Adrenal gland (tissue), 12 donors: ENCODE measurements around the gene EHBP1. TPM values are rescaled to one million over a fixed set of nuclear protein-coding genes. Genes with fewer than 3 reads are reported as not detected.
"Not testable (repeated sequence)": the region's sequence is repeated elsewhere in the genome, so short reads cannot be mapped to it uniquely, and the experiment has no call there.

Experiments
- DNase-seq, 7 donors: peaks; one replicate each; pipeline ENCODE4 v3.0.0-alpha.2; 2019 to 2020
- H3K27ac ChIP-seq, 5 donors: fragments of 200-600 bp; sonication (generic) in 4 of 5; 1 replicate in 3 of 5; 2 replicates in 2 of 5; pipeline versions ENCODE4 v1.5.1 to v1.8.0; 2016 to 2020; ENCODE audit warnings: mild to moderate bottlenecking in 1 of 5
- H3K27me3 ChIP-seq: fragments of 200-600 bp; 2 replicates; pipeline ENCODE4 v1.8.0; 2021
- H3K36me3 ChIP-seq, 2 donors: fragments of 200-600 bp; replicated peaks in 1 of 2; 1 replicate in 1 of 2; 2 replicates in 1 of 2; pipeline versions ENCODE4 v1.5.1 to v1.8.0; 2018 to 2022
- H3K4me1 ChIP-seq, 2 donors: fragments of 200-600 bp; replicated peaks in 1 of 2; 1 replicate in 1 of 2; 2 replicates in 1 of 2; pipeline versions ENCODE4 v1.5.1 to v1.8.0; 2018 to 2021
- H3K4me3 ChIP-seq, 4 donors: fragments of 200-600 bp; sonication (generic) in 3 of 4; one replicate each; pipeline ENCODE4 v1.5.1; 2016 to 2018
- H3K9me3 ChIP-seq, 3 donors: fragments of 200-600 bp; sonication (generic) in 1 of 3; replicated peaks in 1 of 3; 1 replicate in 2 of 3; 2 replicates in 1 of 3; pipeline versions ENCODE4 v1.5.1 to v1.8.0; 2016 to 2021
- POLR2A ChIP-seq, 2 donors: fragments of 450-650 bp; IDR thresholded peaks; one replicate each; pipeline ENCODE4 v1.6.1; 2017; ENCODE audit warnings: antibody characterized with exemption in 2 of 2, mild to moderate bottlenecking in 2 of 2, moderate library complexity in 1 of 2
- WGBS, 4 donors: extraction: QIAGEN DNeasy Blood & Tissue Kit in 2 of 4; methylation state at CpG; one replicate each; pipeline versions ENCODE4 v1.1.5 to v1.1.7; 2013 to 2017; 5-methylcytosine and 5-hydroxymethylcytosine counted together
- intact Hi-C, 2 donors: fragments of 100-400 bp; cut with DNase I; formaldehyde crosslinking; loops; one replicate each; pipeline versions ENCODE4 v1.14.1 to v1.15.0; 2022 to 2023
- polyA plus RNA-seq, 3 donors: library from polyadenylated mRNA; stranded (reverse); fragments of 200-250 nt in 2 of 3; fragments of 350-450 nt in 1 of 3; fragmentation: Illumina TruSeq in 1 of 3; extraction: RNeasy Lipid Tissue Mini Kit (QIAGEN cat#74804) in 1 of 3; gene quantifications; one replicate each; pipeline ENCODE4 v1.2.3, GENCODE V29; 2013 to 2014
- total RNA-seq, 9 donors: library from RNA; depleted of rRNA in 4 of 9; stranded (reverse); fragments of >200 nt in 4 of 9; fragments of 120-200 nt in 1 of 9; fragmentation: NEBNext Ultra II Directional in 1 of 9; extraction: Animal tissue kit (Norgen Biotek cat#: 25700) in 1 of 9; gene quantifications; one replicate each; pipeline versions ENCODE4 v1.1.0 to v1.2.4, GENCODE V29; 2013 to 2023
- TF ChIP-seq, protein P1 (sequence below), 6 experiments: fragments of 450-650 bp in 4 of 6; fragments of 200-600 bp in 2 of 6; sonication (generic) in 1 of 6; IDR thresholded peaks; 1 replicate in 5 of 6; 2 replicates in 1 of 6; pipeline versions ENCODE4 v1.5.1 to v1.8.0; 2016 to 2021; ENCODE audit warnings: antibody characterized with exemption in 6 of 6, mild to moderate bottlenecking in 2 of 6, moderate library complexity in 1 of 6
- donor health status: healthy with polysubstance abuse.
- donor health status: Bipolar disorder and iron deficiency.
- donor health status: DM: yes; HTN: yes; CAD: no.
- donor health status: DM: no; HTN: no; CAD: no.
- donor health status: DM: no; HTN: no; CAD: no.
- donor health status: DM: yes; HTN: yes; CAD: no.

The EHBP1 gene
- total and polyA plus RNA-seq, 12 donors: 13.5 to 83.6 (median 46.3) TPM

DNA sequence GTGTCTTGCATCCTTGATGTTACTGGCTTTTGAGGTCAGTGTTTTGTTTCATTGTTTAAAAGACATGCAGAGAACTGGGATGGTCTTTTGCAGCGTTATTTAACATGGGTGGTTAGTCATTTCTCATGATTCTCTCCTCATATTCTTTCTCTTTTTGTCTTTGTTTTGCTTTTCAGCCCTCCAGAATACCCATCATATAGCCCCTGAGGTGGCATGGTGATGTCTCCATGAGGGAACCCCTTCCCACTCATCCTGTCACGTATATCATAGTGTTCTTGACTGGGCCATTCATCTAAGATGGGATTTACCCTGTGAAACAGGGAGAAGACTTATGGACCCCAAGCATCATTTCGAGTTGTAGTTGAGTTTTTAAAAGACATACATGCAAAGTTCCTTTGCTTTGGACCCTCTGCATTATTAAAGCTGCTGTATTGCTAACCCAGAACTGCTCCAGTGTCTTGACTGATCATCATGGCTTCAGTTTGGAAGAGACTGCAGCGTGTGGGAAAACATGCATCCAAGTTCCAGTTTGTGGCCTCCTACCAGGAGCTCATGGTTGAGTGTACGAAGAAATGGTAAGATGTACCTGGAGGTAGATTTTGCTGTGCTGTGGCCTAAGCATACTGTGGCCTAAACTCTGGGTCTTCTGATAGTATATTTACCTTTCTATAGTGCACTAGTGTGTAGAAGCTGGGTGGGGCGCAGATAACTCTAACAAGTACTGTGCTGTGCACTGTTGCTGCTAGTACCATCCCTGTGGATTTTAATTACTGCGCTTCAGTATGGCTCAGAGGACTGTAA is 1.4 kb downstream of the EHBP1 start:
- H3K4me1 ChIP-seq: peaks cover 18 to 43% of the 10 kb centered on the region in 2 donors
- no peaks in the 10 kb centered on the region for H3K9me3 ChIP-seq
- no peak for TF ChIP-seq POLR2A (IDR thresholded peaks at IDR 0.05)
- TF ChIP-seq, protein P1, sequence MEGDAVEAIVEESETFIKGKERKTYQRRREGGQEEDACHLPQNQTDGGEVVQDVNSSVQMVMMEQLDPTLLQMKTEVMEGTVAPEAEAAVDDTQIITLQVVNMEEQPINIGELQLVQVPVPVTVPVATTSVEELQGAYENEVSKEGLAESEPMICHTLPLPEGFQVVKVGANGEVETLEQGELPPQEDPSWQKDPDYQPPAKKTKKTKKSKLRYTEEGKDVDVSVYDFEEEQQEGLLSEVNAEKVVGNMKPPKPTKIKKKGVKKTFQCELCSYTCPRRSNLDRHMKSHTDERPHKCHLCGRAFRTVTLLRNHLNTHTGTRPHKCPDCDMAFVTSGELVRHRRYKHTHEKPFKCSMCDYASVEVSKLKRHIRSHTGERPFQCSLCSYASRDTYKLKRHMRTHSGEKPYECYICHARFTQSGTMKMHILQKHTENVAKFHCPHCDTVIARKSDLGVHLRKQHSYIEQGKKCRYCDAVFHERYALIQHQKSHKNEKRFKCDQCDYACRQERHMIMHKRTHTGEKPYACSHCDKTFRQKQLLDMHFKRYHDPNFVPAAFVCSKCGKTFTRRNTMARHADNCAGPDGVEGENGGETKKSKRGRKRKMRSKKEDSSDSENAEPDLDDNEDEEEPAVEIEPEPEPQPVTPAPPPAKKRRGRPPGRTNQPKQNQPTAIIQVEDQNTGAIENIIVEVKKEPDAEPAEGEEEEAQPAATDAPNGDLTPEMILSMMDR (IDR thresholded peaks at IDR 0.05): no peak
- 73 to 75% (median 74%) methylated on average over 7 of the region's 7 CpGs for WGBS, 4 donors
- H3K27me3 ChIP-seq: no peaks in the 10 kb centered on the region
- no peak for DNase-seq
- H3K27ac ChIP-seq: peak overlapping the region in 3 of 5 donors; percentile 90 to 95 (median 94)
- H3K36me3 ChIP-seq: no peaks in the 10 kb centered on the region
- intact Hi-C loops: loop anchor here in 1 of 2 donors (10.0 kb wide), 1 partner anchor 58 kb away; no protein-coding TSS in a partner anchor
- peak overlapping the region in 2 of 4 donors; percentile 84 to 100 for H3K4me3 ChIP-seq

DNA sequence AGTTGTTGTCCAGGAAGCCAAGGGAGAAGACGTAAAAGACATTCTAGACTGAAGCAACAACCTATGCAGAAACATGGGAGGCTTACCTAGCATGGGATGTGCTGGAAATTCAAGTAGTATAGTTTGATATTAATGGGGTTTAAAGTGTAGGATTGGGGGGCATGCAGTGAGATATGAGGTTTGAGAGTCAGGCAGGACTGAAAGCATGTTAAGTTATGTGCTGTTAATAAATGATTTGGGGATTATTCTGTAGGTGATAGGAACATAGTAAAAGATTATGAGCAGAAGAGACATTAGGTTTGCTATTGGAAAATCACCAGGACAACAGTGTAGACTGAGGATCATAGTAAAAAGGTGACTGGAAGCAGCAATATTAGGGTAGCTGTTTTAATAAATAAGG is 3.2 kb downstream of the EHBP1 start:
- no peak for TF ChIP-seq POLR2A (IDR thresholded peaks at IDR 0.05)
- TF ChIP-seq, protein P1 (IDR thresholded peaks at IDR 0.05): no peak
- H3K27me3 ChIP-seq: no peaks in the 10 kb centered on the region
- intact Hi-C loops: loop anchor here in 1 of 2 donors (10.0 kb wide), 1 partner anchor 56 kb away; no protein-coding TSS in a partner anchor
- peaks cover 18 to 43% of the 10 kb centered on the region in 2 donors for H3K4me1 ChIP-seq
- H3K9me3 ChIP-seq: no peaks in the 10 kb centered on the region
- H3K36me3 ChIP-seq: no peaks in the 10 kb centered on the region
- H3K27ac ChIP-seq: no peak overlapping the region
- no peak for DNase-seq
- WGBS, 4 donors: 88 to 96% (median 92%) methylated on average over 1 of the region's 1 CpG
- peak overlapping the region in 1 of 4 donors; percentile 84 for H3K4me3 ChIP-seq

DNA sequence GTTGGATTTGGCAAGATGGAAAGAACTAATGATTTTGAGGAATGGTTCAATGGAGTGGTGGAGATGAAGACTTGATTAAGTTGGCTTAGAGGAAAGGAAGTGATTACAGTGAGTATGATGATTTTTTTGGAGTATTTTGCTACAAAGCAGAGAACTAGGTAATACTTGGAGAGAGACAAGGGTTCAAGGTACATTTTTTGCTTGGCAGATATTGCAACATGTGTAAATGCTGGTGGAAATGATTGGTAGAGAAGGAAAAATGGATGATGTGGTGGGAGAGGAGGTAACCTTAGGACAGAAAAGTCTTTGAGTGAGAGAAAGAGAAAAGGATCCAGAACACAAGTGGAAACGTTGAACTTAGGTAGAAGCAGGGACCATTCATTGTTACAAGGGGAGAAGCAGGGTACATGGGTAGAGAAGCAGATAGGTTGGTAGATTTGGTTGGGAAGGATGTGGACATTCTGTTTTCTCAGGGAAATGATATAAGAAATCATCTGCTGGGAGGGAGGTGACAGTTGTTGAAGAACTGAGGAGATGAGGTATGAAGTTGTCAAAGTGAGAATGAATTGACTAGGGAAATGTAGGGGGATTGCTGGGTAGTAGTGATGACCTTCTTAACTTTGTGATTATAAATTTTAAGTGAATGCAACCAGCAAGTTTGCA is 6.5 kb downstream of the EHBP1 start:
- no peak overlapping the region for H3K27ac ChIP-seq

DNA sequence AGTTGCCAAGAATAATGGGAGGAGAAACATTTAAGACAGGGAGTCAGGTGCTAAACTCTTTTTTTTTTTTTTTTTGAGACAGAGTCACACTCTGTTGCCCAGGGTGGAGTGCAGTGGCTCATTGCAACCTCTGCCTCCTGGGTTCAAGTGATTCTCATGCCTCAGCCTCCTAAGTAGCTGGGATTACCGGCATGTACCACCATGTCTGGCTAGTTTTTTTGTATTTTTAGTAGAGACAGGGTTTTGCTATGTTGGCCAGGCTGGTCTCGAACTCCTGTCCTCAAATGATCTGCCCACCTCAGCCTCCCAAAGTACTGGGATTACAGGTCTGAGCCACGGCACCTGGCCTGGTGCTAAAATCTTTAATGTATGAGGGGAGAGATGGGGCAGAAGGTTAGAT is 7.7 kb downstream of the EHBP1 start:
- H3K36me3 ChIP-seq, DNase-seq, H3K9me3 ChIP-seq, H3K4me3 ChIP-seq, intact Hi-C loops, H3K27me3 ChIP-seq, H3K27ac ChIP-seq: not testable (repeated sequence)
- peaks cover 0 to 27% of the 10 kb centered on the region in 2 donors for H3K4me1 ChIP-seq
- 87 to 98% (median 96%) methylated on average over 3 of the region's 3 CpGs for WGBS, 4 donors

More for the DNA sequence above, 6.5 kb downstream of the EHBP1 start:
- WGBS, 4 donors: 89 to 97% (median 96%) methylated on average over 1 of the region's 1 CpG
- no peaks in the 10 kb centered on the region for H3K9me3 ChIP-seq
- no peaks in the 10 kb centered on the region for H3K27me3 ChIP-seq
- TF ChIP-seq, protein P1 (IDR thresholded peaks at IDR 0.05): no peak
- no peak for TF ChIP-seq POLR2A (IDR thresholded peaks at IDR 0.05)
- H3K4me1 ChIP-seq: peaks cover 11 to 39% of the 10 kb centered on the region in 2 donors
- no peak for DNase-seq
- intact Hi-C loops: no loop called here
- H3K4me3 ChIP-seq: no peak overlapping the region
- H3K36me3 ChIP-seq: no peaks in the 10 kb centered on the region
